ENCODE measurements around the gene NUBPL.

GRCh38 chr14:31876741-31877140, 315.5 kb downstream of the NUBPL start:
- no peak for TF ChIP-seq CTCF (IDR thresholded peaks at IDR 0.05; ENCODE audit: low read length)
- no peak for TF ChIP-seq EZH2 (optimal IDR thresholded peaks at IDR 0.05; ENCODE audit: low read depth, low read length)
- TF ChIP-seq EZH2phosphoT487 (IDR thresholded peaks at IDR 0.05; ENCODE audit: low read length): no peak

All from MM.1S (cell line).